NCI-H1436 treated with DMSO at 0.1 percent for 48 hours (cell line): ENCODE measurements around the gene GLRX.
A peak's percentile ranks its signal among the peaks of the same experiment; 100 is the strongest.

Experiments
- DNase-seq: peaks from one replicate; lab custom pipeline; 2025; lab: John Stamatoyannopoulos, UW

The GLRX gene

DNA sequence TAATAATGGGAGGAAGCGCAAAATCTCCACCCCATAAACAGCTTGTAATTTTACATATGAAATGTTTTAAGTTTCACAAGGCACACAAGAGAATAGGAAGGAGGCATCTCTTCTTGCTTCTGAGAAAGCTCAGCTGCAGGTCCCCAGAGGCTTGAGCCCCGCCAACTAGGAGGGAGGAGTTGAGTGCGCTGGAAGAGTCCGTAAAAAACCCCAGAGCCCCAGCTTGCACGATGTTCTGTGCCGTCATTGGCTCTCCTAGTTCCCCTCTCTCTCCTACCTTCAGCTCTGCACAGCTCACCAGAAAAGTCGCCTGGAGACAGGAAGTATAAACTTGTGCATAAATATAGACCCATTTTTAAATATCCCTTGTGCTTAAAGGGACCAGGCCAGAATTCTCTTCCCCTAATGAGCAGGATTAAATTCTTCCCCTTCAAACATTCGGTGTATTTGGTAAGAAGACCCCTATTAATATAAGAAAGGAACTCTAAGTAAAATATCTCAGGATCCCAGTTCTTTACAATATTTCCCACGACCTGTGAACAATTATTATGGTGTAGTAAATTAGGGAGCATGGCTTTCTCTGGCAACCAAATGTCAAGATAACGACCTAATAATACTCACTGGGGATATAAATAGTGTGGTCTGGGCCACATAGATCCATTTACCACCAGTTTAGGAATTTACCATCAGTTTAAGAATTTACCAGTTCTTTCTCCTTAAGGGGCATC lies 13.7 kb downstream of the GLRX start:
- peak; percentile 24 for DNase-seq

DNA sequence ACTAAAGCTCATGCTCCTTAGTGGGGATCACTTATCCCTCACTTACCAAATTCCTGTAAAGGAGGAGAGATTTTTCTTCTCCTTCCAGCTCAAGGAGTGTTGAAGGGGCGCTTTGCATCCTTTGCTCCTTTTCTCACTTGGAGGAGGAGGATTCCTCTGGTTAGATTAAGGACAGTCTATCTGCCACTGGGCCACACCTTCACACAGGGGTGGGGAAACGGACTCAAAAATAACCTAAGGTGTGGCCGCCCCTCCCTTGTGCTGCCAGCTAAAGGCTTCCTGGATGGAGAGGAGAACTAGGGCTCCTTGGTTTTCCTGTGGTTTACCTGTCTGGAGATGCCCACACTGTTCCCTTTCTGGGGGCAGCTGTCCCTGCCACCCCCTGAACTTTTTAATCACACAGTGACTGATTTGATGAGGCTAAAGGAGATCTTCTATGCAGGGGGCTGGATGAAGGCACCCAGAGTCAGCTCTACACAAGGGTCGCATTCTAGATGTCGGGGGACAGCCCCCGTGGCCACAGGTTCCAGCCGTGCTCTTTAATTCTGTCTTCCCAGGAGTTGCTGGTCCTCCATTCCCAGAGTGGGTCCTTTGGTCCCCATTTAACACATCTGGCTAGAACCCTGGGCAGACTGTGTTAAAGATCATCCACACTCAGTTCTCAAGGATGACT lies 14.4 kb downstream of the GLRX start:
- no peak for DNase-seq

DNA sequence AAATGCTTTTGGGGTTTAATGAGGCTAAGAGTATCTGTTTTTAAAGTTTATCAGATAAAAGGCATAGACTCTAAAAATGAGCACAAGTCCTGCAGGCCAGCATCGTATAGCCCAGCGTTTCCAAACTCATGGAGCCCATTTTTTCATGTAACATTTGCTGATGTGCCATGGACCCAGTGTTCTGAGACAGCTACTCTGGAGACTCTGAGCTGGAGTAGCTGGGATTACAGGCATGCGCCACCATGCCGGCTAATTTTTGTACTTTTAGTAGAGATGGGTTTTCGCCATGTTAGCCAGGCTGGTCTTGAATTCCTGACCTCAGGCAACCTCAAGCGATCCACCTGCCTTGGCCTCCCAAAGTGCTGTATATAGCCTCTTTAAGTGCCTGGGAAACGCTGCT lies 15.8 kb downstream of the GLRX start:
- no peak for DNase-seq

DNA sequence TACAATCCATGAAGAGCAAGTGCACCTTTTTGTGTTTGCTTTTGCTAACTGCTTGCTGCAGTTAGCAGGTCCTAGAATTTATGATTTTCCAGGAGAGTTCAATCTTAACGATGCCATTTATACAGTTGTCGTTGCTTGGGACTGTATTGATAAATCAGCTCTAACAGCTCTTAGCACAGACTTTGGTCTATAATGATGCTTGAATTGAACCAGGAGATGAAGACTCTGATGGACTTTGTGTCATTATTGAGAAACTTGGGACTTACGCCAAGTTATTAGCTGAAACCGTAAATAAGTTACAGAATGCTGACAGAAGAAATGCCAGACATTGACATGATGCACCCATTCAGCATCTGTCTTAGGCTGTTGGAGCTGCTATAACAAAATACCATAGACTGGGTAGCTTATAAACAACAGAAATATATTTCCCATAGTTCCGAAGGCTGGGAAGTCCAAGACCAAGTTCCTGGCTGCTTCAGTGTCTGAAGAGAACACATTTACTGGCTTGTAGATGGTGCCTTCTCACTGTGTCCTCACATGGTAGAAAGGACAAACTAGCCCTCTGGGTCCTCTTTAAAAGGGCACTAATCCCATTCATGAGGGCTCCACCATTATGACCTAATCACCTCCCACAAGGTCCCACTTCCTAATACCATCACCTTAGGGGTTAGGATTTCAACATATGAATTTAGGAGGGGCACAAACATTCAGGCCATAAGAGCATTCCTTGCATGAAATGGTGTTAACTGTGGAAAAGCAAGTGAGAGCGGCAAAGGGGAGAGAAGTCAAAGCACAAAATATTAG lies 17.6 kb downstream of the GLRX start:
- no peak for DNase-seq

DNA sequence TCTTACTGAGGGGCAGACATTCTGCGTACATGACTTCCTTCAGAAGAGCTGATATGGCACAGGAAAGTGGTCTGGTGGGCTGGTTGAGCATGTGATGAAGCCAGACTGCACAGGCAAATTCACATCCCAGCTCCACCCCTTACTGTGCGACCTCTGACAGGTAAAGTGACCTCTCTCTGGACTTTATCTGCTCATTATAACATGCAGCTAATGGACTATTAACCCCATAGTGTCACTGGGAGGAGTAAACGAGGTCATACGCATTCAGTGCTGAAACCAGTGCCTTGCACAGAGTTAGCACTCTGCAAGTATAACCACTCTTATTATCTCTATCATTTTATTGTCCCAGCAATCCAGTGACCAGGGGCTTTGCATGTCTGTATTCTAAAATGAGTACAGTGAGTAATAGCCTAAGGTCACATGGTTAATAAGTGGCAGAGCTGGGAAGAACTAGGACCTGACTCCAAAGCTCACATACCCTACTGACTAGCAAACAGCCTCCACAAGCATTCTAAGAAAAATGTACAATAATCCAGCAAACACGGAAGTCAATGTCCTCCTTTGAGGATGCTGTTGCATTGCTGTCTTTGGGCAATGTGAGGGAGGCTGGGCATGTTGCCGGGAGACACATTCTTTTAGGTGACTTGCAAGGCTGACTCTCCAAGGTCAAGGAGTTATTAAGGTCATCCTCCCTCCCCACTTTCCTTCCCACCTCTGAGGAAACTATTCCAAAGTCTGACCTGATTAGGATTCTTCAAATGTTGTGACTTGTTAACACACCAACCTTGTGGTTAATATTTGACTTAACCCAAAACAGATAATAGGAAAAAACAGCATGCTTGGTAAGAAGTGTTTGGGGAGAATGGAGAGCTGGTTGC lies 19.0 kb downstream of the GLRX start:
- no peak for DNase-seq

DNA sequence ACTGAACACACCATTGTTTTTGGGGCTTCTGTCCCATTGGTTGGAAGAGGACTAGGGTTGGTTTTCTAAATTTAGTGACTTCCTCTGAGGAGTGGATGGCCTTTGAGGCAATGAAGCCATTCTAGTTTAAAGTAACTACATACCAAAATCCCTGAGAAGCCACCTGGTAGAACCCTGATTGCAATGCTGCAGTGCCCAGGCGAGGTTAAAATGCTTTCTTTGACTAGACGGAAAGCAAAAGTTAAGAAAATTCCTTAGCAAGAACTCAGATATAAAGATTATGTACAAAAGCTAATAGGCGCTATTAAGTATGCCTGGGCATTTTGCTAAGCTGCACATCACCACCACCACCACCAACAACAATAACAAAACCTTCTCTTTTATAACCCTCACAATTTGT lies 20.6 kb downstream of the GLRX start:
- DNase-seq, result no peak

DNA sequence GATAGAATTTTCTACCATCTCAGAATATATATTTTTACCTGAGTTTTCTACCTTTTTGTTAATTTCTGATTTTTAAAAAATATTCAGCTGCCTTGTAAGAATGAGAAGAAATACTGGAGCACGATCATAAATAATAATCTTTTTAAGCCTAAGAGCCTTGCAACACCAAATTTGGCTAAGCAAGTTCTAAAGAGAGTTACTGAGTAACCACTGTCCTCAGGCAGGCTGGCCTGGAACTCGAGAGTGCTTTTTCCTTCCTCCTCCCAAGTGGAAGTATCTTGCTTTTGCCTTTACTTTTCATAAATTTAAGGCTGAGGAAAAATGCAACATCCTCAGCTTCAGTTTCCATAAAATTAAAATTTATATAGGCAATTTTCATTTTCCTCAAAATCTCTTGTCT lies 21.0 kb downstream of the GLRX start:
- no peak for DNase-seq

DNA sequence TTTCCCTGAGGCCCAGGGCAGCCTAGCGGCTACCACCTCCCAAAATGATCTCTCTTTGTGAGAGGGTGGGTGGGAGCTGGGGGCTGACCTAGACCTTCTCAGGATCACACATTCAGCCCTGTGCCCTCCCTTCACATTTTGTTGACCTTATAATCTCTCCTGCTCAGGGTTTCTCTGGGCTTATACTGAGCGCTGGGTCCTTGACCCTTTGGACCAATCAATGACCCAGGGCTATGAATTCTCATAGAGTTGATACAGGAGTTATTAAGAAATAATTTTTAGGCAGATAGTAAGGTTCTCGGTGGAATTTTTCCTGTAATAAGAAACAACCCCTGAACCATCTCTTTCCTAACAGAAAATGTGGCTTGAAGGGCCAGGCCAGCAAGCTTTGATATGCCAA lies 22.0 kb downstream of the GLRX start:
- no peak for DNase-seq

DNA sequence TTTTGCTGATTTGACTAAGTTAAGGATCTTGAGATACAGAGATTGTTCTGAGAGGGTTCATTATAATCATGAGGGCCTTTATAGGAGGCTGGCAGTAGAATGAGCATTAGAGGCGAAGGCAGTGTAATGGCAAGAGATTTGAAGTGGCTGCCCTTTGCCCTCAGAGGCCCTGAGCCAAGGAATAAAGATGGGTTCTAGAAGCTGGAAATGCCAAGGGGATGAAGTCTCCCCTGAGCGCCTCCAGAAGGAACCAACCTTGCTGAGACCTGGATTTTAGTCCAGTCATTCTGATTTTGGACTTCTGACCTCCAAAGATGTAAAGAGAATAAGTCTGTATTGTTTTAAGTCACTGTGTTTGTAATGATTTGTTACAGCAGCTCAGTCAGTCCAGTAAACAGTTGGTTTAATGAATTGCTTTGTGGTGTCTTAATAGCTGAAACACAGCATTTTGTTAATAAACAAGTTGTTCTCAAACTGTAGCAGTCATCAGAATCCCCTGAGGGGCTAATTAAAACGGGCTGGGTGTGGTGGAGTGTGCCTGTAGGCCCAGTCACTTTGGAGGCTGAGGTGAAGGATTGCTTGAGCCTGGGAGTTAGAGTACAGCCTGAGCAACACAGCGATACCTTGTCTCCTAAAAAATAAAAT lies 23.2 kb downstream of the GLRX start:
- DNase-seq, result no peak

DNA sequence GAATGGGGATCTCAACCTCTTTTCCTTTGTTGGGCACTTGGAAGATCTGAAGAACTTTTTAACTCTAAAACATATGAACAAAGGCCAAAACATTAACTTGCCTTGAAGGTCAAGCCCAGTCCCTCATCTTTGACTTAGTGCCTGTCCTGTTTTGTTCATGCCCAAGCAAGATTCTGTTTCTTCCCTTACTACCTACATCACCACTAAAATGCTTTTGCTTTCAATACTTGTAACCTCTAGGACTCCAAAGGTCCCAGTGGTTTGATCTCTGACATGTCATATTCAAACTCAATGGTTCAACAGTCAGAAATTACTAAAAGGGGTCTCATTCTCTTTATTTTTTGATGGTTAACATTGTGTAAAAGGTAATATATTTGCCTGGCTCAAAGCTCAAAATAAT lies 24.0 kb downstream of the GLRX start:
- DNase-seq, result no peak

DNA sequence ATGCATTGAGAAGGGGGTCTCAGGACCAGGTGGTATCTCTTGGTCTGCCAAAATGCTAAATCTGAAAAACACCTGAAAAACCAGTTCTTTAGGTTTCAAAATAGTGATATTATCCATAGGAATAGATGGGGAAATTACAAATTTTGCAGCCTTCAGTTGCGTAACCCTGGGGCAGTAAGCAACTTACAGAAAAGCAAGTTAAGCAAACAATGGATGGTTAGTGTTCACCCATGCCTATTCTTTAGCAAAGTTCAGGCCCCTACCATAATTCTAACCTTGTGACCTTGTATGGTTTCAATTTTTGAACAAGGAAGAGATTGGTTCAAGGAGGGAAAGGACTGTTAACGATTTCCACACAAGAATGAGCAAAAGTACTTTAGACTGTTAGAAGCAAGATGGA lies 24.5 kb downstream of the GLRX start:
- no peak for DNase-seq

DNA sequence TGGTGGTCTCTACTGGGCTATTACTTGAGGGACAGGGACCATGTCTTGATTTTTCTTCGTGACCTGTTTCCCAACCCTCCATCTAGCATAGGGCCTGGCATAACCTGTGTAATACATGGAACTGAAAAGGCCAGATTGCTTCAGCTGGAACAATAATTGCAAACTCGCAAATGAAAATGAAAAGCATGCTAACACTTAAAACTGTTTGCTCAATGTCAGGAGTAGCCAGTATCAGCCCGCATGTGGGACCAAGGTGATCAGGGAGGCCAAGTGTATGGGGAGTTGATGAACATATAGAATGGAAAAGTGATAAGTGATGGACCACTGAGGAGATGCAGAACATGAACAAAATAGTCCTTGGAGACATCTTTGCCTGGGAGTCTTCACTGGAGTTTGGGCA lies 25.2 kb downstream of the GLRX start:
- no peak for DNase-seq

DNA sequence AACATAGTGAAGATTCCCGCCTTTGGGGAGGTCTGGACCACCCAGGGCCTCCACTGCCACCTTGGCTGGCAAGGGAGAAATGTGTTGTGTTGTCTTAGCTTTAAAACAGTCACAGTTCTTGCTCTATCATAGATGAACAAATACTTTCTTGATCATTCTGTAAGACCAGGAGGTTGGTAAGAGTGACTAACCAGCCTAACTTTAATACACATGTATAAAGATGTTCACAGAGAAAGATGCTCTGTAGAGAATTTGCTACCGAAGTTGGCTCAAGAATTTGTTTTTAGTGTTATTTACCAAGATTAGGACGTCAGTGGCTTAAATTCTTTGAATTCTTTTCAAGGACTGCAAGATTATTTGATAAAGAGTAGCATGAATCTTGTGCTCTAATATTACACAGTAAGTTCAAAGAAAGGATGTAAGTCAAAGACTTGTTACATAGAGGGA lies 28.4 kb downstream of the GLRX start:
- no peak for DNase-seq

DNA sequence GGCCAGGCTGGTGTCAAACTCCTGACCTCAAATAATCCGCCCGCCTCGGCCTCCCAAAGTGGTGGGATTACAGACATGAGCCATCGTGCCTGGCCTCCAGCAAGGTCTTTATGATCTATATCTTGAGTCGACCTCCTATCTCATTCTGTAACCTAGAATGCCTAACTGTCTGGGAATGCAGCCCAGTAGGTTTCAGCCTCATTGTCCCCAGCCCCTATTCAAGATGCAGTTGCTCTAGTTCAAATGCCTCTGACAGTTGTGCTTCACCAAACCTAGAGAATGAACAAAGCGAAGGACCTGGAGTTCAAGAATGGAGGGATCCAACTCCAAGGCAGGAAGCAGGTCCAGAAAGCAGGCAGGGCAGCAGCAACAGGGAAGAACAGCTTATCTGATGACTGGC lies 30.8 kb downstream of the GLRX start:
- no peak for DNase-seq

DNA sequence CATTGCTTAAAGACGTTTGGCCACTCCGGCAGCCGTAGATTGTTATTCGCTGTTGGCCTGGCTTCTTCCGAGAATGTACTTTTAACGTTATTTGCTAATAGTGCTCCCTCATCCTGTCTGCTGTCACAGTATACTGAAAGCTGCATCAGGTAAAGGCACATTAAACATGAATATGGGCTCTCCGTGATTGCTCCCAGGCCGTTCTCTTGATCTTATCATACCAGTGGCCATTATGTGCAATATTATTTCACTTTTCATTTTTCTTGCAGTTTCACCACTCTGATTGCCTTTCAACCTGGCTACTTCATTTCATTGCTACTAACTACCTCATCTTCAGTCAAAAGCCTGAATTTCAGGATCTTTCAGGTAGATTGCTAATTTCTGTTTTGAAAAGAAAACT lies 34.0 kb downstream of the GLRX start:
- no peak for DNase-seq

DNA sequence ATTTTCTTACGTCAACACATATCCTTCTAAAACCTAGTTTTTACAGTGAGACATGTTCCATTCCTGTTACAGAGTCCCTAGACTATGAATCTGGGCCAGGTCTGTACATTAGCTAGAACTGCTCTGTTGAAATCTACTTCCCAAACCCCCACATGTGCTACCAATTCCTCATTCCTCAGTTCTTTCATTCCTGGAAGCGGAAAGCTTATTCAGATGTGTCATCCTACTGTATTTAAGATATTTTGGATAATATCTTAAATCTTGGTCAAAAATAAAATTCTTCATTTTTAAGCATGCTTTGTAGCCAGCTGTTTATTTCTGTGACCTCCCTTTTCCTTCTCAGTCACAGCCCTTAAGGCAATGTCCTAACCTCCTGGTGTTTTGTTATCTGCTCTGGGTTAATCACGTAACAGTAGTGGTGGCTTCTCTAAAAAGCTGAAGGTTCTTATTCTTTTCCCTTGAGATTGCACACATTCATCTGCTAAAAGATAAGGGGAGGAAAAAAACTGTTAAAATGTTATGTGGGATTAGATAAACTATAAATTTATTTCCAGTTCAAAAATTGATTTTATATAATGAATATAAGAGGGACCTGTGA lies 35.6 kb downstream of the GLRX start:
- no peak for DNase-seq

DNA sequence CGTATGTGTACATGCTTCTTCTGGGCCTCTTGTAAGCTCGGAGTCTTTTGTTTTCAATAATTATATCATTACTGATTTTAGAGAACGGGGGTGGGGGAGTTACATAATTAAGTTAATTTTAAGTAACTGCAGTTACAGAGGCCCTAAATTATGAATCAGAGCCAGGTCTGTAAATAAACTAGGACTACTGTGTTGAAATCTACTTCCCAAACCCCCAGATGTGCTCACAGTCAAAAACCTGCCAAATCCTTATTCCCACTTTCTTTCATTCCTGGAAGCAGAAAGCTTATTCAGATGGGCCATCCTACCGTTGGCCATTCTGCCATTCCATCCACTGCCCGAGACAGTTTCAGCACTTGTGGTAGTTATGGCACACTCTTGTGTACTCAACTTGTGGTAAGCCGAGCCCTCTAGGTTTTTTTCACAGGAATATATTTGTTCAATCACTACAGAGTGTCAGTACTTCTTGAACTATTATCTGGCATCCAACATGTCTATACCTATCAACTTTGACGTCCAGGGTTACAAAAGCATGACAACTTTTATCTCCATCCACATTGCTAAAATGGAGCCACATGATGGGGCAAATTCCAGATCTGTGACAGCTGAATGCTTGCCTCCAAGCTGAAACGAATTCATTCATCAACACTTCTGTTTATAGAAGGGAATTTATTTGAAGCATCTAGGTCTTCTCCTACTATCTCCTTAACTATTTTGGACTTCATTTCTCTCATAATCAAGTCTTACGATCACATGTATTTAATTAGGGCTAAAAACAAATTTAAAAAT lies 37.8 kb downstream of the GLRX start:
- no peak for DNase-seq

DNA sequence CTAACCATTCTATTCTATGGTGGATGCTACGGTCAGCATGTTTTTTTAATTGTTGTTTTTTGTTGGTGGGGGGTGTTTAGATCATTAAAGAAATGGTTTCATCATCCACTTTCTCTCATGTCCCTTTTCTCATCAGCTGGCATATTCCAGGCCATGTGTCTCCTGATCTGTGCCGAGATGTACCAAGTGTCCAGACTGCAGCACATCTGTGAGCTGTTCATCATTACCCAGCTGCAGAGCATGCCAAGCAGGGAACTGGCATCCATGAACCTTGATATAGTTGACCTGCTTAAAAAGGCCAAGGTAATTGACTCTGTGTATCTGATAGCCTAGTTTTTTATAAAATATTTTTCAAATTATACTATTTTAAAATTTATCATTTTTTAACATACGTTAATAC lies 38.9 kb downstream of the GLRX start:
- no peak for DNase-seq

DNA sequence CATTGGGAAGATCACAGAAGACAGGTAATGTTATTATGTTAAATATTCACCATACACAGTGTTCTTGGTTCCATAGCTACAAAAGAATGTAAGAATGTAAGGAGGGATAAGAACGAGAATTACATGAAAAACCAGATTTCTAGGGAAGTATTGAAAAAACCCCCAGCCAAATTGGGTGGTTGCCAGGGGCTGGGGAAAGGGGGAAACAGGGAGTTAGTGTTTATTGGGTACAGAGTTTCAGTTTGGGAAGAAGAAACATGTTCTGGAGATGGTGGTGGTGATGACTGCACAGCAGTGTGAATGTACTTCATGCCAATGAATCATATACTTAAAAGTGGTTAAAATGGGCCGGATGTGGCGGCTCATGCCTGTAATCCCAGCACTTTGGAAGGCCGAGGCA lies 40.3 kb downstream of the GLRX start:
- no peak for DNase-seq

DNA sequence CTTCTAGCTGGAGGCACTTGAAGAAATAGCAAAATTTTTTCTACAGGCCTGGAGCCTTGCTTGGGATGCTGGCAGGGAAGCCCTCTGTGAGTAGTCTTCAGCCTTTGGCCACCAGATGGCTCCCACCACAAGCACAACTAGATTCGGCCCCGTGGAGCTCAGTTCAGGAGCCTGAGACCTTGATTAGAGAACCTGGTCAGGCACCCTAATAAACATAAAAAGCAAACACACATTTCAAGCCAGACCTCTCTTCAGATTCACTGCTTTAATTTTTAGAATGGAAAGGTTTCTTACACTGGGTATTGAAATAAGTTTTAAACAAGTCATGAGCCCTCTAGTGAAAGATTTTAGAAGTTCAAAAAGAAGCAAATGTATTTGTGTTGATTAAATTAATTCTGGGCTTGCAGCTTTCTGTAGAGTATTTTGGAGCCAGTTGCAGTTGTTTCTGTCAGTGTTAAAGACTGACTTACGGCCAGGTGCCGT lies 41.4 kb downstream of the GLRX start:
- peak; percentile 21 for DNase-seq
